Prostate gland (tissue), 2 donors: ENCODE results near the gene FMOD. TPM values are rescaled to one million over a fixed set of nuclear protein-coding genes. Genes with fewer than 3 reads are reported as not detected.
"Not testable (repeated sequence)": the region's sequence is repeated elsewhere in the genome, so short reads cannot be mapped to it uniquely, and the experiment has no call there.

Experiments
- DNase-seq: peaks from one replicate; pipeline ENCODE4 v3.0.0-alpha.2; 2019; ENCODE audit warnings: low spot score
- H3K27ac ChIP-seq, 2 donors: fragments of 200-600 bp; sonication (generic); 2 replicates each; pipeline ENCODE4 v1.5.1; 2017 to 2019
- H3K27me3 ChIP-seq: fragments of 200-600 bp; sonication (generic); replicated peaks from 2 replicates; pipeline ENCODE4 v1.5.1; 2019; ENCODE audit not compliant: insufficient read depth
- H3K36me3 ChIP-seq, 2 donors: fragments of 200-600 bp; sonication (generic); 1 replicate in 1 of 2; 2 replicates in 1 of 2; pipeline versions ENCODE4 v1.5.1 to v1.8.1; 2017 to 2019
- H3K4me1 ChIP-seq: fragments of 200-600 bp; sonication (generic); replicated peaks from 2 replicates; pipeline ENCODE4 v1.5.1; 2019
- H3K4me3 ChIP-seq, 2 donors: fragments of 200-600 bp; sonication (generic); 2 replicates each; pipeline ENCODE4 v1.5.1; 2017 to 2019
- H3K9me3 ChIP-seq: fragments of 200-600 bp; sonication (generic); 2 replicates; pipeline ENCODE4 v1.5.1; 2017
- POLR2A ChIP-seq: fragments of 450-650 bp; IDR thresholded peaks from one replicate; pipeline ENCODE4 v1.6.1; 2016; ENCODE audit warnings: antibody characterized with exemption, mild to moderate bottlenecking
- POLR2AphosphoS5 ChIP-seq: sonication (generic); formaldehyde crosslinking; IDR thresholded peaks from one replicate; pipeline ENCODE4 v1.6.1; 2017; ENCODE audit warnings: antibody characterized with exemption
- WGBS: methylation state at CpG from one replicate; pipeline ENCODE4 v1.1.5; 2018; 5-methylcytosine and 5-hydroxymethylcytosine counted together
- intact Hi-C: fragments of 100-400 bp; cut with DNase I; formaldehyde crosslinking; loops from one replicate; pipeline ENCODE4 v1.14.2; 2022
- total RNA-seq, 2 donors: library from RNA; depleted of rRNA; stranded (reverse); fragments of >200 nt; gene quantifications; one replicate each; pipeline ENCODE4 v1.1.0, GENCODE V29; 2016
- TF ChIP-seq, protein P1 (sequence below), 4 experiments: fragments of 200-600 bp in 2 of 4; fragments of 450-650 bp in 2 of 4; sonication (generic) in 2 of 4; IDR thresholded peaks; 1 replicate in 3 of 4; 2 replicates in 1 of 4; pipeline ENCODE4 v1.5.1; 2016 to 2019; ENCODE audit warnings: antibody characterized with exemption in 4 of 4, mild to moderate bottlenecking in 2 of 4, moderate library complexity in 2 of 4

The FMOD gene
- total RNA-seq, 2 donors from 2014 or later = 40.8 to 95.9 TPM

DNA sequence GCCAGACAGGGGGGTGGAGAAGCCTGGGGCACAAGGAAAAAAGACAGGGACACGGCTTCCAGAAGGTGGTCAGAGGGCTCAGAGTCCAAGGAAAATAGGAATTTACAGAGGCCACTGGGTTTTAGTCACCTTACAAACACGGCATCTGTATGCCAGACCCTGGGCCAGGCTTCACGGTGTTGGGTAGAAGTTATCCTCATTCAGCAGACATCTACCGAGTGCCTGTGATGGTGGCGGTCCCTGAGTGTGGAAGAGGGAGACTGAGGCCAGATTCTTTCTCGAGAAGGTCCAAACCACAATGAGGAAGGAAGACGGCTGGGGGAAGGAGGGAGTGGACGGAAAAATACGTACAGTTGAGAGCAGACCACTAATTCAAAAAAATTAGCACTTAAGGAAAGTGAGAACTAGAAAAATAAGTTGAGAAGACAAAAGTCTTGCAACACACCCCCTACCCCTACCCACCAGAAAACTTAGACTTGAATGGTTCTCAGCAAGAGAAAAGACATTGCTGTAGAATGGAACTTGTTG, 46.5 kb downstream of the FMOD start:
- Histone ChIP-seq H3K36me3 (peaks cover 0 to 4% of the 10 kb centered on the region in 2 donors), H3K27me3 (no peaks in the 10 kb centered on the region), H3K27ac (peak overlapping the region; percentile 80 to 99), H3K9me3 (no peaks in the 10 kb centered on the region), H3K4me3 (peak overlapping the region in 1 of 2 donors; percentile 100), H3K4me1 (peaks cover 7% of the 10 kb centered on the region)
- 79% methylated on average over 9 of the region's 9 CpGs for WGBS
- intact Hi-C loops = no loop called here
- TF ChIP-seq POLR2A (no peak), POLR2AphosphoS5 (no peak)
- TF ChIP-seq, protein P1, sequence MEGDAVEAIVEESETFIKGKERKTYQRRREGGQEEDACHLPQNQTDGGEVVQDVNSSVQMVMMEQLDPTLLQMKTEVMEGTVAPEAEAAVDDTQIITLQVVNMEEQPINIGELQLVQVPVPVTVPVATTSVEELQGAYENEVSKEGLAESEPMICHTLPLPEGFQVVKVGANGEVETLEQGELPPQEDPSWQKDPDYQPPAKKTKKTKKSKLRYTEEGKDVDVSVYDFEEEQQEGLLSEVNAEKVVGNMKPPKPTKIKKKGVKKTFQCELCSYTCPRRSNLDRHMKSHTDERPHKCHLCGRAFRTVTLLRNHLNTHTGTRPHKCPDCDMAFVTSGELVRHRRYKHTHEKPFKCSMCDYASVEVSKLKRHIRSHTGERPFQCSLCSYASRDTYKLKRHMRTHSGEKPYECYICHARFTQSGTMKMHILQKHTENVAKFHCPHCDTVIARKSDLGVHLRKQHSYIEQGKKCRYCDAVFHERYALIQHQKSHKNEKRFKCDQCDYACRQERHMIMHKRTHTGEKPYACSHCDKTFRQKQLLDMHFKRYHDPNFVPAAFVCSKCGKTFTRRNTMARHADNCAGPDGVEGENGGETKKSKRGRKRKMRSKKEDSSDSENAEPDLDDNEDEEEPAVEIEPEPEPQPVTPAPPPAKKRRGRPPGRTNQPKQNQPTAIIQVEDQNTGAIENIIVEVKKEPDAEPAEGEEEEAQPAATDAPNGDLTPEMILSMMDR (IDR thresholded peaks at IDR 0.05) = no peak
- no peak for DNase-seq

DNA sequence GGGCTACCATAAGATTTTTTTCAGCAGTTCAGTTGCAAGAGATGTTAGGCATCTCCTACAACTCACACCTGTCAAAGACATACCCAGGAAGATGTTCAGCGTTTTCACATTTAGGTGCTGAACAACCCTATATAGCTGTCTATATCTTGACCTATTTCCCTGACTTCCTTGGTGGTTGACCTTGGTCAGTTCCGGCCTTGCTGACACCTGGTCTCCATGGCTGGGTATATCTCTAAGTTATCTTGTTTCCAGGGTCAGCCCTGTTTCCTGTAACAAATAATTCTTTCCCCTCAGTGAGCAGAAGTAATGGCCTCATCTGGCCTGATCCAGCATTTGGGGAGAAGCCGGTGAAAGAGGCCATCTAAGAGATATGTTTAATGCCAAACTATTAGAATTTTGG, 48.0 kb downstream of the FMOD start:
- H3K27me3 ChIP-seq = no peaks in the 10 kb centered on the region
- no peaks in the 10 kb centered on the region for H3K9me3 ChIP-seq
- DNase-seq = no peak
- intact Hi-C loops = no loop called here
- H3K4me3 ChIP-seq = no peak overlapping the region
- H3K4me1 ChIP-seq = no peaks in the 10 kb centered on the region
- H3K36me3 ChIP-seq = no peaks in the 10 kb centered on the region
- WGBS = 92% methylated on average over 3 of the region's 3 CpGs
- no peak for TF ChIP-seq POLR2AphosphoS5
- TF ChIP-seq, protein P1 (IDR thresholded peaks at IDR 0.05) = no peak
- no peak for TF ChIP-seq POLR2A
- H3K27ac ChIP-seq = no peak overlapping the region

DNA sequence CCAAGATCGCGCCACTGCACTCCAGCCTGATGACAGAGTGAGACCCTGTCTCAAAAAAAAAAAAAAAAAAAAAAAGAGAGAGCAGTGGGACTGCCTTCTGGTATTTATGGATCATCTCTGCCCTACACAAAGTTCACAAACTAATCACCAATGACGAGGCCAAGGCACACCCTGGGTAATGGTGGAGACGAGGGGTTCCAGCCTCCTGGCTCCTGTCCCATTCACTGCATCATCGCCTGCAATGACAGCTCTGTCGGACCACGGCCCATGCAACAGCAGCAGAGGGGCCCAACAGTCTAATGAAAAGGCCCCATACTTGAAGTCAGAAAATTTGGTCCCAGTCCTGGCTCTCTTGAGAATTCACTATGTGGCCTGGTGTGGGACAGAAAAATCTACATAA, 48.5 kb downstream of the FMOD start:
- H3K27me3 ChIP-seq = no peaks in the 10 kb centered on the region
- no peaks in the 10 kb centered on the region for H3K4me1 ChIP-seq
- DNase-seq = no peak
- TF ChIP-seq, protein P1 (IDR thresholded peaks at IDR 0.05) = no peak
- no peak for TF ChIP-seq POLR2AphosphoS5
- TF ChIP-seq POLR2A = no peak
- H3K4me3 ChIP-seq = no peak overlapping the region
- H3K27ac ChIP-seq = no peak overlapping the region
- 85% methylated on average over 7 of the region's 7 CpGs for WGBS
- intact Hi-C loops = no loop called here
- H3K9me3 ChIP-seq = no peaks in the 10 kb centered on the region
- no peaks in the 10 kb centered on the region for H3K36me3 ChIP-seq

DNA sequence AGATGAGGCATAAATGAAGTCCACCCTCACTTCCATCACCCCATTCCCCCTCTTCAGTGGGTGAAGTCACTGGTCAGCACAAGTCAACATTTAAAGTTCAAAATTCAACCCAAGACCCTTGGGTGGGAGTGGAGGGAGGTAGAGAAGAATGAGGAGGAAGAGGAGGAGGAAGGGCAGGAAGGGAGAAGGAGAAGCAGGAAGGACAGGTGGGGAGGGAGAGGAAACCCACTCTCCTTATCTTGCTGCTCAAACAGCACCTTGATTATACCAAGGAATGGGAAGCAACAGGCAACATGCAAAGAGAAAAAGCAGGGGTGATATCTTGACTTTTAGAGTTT, 49.6 kb downstream of the FMOD start:
- intact Hi-C loops = no loop called here
- H3K4me3 ChIP-seq = no peak overlapping the region
- no peak for DNase-seq
- H3K27me3 ChIP-seq = no peaks in the 10 kb centered on the region
- H3K9me3 ChIP-seq = no peaks in the 10 kb centered on the region
- no peaks in the 10 kb centered on the region for H3K36me3 ChIP-seq
- H3K4me1 ChIP-seq = no peaks in the 10 kb centered on the region
- TF ChIP-seq POLR2AphosphoS5 = no peak
- no peak for TF ChIP-seq POLR2A
- TF ChIP-seq, protein P1 (IDR thresholded peaks at IDR 0.05) = no peak
- peak overlapping the region; percentile 32 to 44 for H3K27ac ChIP-seq

DNA sequence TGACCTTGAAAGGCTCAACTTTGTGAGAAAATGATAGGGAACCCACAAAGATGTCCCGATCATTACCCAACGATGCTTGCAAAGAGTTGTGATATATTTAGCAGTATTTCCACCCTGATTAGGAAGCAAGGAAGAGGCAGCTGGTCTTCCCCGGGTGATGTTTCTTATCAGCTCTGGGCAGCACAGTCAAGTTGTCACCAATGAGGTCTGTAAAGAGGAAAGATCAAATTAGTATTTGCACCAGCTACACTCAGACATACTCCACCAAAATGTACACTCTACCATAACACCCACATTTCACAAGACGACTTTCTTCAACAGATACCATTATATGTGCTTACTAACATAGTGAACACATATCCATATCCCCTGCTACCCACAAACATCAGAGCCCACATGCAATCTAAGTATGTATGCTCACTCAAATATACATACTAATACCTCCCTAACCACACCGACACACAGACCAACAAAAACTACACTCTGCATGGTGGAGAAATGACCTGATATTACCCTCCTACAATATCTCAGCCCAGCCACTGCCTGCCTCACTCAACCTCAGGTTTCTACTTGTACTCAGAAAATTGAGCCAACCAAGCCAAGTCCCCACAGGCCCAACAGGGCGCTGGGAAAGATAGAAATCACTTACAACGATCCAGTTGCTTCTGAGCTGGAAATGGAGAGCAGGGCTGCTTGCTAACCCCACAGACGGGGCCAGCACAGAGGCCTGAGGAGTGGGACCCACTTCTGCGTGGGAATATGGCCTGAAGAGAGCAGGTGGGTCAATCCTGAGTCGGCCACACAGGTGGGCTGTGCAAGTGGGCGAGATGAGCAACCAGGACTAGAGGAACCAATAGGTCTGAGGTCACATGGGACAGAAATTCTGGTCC, 50.2 kb downstream of the FMOD start:
- Histone ChIP-seq H3K4me1 (no peaks in the 10 kb centered on the region), H3K36me3 (no peaks in the 10 kb centered on the region), H3K9me3 (no peaks in the 10 kb centered on the region), H3K4me3 (no peak overlapping the region), H3K27me3 (no peaks in the 10 kb centered on the region), H3K27ac (peak overlapping the region; percentile 32 to 44)
- intact Hi-C loops = no loop called here
- peak; percentile 51 for DNase-seq
- peak; percentile 61 for TF ChIP-seq POLR2AphosphoS5
- TF ChIP-seq, protein P1 (IDR thresholded peaks at IDR 0.05) = no peak
- 53% methylated on average over 11 of the region's 11 CpGs for WGBS

DNA sequence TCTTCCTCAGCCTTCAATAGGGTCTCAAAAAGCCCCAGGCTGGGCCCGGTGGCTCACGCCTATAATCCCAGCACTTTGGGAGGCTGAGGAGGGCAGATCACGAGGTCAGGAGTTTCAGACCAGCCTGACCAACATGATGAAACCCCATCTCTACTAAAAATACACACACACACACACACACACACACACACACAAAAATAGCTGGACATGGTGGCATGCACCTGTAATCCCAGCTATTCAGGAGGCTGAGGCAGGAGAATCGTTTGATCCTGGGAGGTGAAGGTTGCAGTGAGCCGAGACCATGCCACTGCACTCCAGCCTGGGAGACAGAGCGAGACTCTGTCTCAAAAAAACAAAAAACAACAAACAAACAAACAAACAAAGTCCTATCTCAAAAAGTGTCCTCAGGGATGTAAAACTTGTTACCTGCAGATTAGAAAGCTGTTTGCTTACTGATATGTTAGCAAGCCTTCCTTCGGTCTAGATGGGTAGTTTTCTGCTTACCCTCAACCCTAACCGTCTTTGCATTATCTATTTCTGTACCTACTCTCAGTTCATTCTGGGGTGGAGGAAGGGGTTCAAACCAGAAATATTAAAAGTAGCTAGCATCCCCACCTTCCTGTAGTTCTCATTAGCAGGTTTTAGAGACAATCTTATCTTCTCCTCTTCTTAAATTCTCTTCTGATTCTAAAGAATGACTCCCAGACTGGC, 51.0 kb downstream of the FMOD start:
- H3K9me3 ChIP-seq, H3K4me3 ChIP-seq, DNase-seq, intact Hi-C loops, H3K36me3 ChIP-seq, H3K27me3 ChIP-seq, H3K4me1 ChIP-seq, H3K27ac ChIP-seq: not testable (repeated sequence)
- 93% methylated on average over 8 of the region's 8 CpGs for WGBS
